GM18508 (cell line): ENCODE data around the gene MPRIP.

Experiments
- ATAC-seq: cut with Tn5 transposase; IDR thresholded peaks from one replicate; pipeline ENCODE4 v1.9.1; 2021; ENCODE audit warnings: moderate number of reproducible peaks; ENCODE audit not compliant: insufficient read depth, unreplicated experiment

The MPRIP gene

DNA sequence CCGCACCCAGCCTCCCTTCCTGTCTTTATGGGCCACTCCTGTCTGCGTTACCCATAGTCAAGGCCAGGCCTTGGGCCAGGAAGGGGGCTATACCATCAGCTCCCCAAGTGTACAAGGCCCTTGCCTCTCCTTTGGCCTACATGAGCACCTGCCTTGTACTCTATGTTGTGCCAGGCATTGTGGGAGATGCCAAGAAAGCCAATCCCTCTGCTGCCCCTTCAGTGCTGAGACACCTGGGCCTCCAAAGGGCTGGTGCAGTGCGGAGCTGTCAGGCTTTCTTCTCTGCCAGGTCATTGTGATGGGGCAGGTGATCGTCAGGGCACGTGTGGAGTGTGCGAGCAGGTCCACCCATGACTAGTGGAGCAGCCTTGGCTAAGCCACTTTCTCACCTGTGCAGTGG lies 59.9 kb downstream of the MPRIP start:
- ATAC-seq = no peak

- no peak for ATAC-seq
Measured at GRCh38 chr17:17103160-17103559, 60.9 kb downstream of the MPRIP start.

GRCh38 chr17:17104036-17104435 lies 61.8 kb downstream of the MPRIP start:
- ATAC-seq = no peak

GRCh38 chr17:17104494-17104893 lies 62.2 kb downstream of the MPRIP start:
- ATAC-seq = no peak

DNA sequence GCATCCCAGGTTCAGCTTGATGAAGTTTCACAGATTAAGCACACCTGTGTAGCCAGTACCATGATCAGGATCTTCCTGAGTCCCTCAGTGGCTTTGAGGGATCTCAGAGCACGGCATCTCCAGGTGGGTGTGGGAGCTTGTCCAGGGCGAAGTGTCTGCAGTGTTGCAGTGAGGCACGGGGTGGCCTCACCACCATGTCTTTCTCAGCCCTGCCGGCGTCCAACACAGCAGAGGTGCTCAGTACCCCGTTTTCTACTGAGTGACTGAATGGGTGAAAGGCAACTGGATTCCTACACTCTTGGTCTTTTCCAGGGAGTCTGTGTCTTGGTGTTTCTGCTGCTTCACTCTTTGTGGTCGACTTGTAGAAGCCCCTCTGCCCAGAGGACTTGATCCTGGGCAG lies 63.7 kb downstream of the MPRIP start:
- ATAC-seq = no peak

DNA sequence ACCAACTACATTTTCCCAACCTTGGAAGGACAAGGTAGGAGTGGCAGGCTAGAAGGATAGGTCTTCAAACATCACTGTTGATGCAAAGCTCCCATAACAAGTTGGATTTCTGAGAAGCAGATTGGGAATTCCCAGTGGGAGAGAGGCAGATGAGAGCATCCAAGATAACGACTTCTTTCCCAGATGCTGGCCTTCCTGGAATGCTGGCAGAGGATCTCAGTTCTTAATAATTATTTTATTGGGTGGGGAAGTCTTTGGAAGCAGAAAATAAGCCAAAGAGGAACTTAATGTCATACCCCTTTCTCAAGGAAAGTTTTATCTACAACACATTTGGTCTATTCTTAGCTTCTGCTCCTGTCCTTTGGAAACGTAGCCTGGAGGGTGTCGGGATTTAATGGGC lies 64.5 kb downstream of the MPRIP start:
- no peak for ATAC-seq

DNA sequence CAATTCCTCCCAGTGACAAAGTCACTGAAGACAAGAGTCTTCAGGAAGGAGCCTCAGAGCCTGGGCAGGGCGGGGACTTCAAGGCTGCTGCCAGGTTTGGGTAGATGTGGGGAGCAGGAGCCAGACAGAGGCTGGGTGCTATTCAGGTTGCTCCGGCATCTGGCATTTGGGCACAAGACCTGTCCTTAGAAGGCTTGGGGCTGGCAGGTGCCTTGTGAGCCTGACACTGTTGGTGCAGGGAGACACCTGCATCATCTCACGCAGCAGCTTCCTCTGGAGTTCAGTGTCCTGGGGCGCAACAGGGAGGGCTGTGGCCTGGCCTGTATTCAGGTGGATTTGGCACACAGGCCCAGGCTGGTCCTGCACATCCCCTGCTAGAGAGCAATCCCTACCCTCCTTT lies 65.0 kb downstream of the MPRIP start:
- no peak for ATAC-seq

DNA sequence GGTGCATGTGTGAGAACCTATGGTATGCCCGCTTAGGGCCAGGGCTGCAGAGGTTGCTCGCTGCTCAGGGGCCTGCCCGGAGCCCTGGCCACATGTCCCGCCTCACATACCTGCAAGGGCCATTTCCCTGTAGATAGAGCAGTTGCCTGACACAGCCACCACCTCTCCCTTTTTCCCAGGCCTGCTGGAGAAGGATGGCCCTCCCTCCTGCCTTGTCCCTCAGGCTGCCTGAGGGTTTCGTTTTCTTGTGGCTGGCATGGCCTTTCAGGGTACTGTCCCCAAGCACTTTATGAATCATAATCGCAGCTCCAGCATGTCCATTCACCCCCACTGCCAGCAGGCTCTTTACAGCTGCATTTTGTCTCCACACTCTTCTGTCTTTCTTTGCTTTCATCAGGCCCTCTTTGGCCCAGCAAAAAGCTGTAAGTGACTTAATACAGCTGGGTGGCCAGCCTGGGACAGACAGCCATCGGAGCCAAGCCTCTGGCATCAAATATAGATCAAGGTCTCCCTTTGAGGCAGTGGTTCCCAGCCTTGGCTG lies 65.7 kb downstream of the MPRIP start:
- ATAC-seq = no peak

GRCh38 chr17:17108451-17109049 lies 66.3 kb downstream of the MPRIP start:
- no peak for ATAC-seq

GRCh38 chr17:17109256-17109655 lies 67.0 kb downstream of the MPRIP start:
- no peak for ATAC-seq

DNA sequence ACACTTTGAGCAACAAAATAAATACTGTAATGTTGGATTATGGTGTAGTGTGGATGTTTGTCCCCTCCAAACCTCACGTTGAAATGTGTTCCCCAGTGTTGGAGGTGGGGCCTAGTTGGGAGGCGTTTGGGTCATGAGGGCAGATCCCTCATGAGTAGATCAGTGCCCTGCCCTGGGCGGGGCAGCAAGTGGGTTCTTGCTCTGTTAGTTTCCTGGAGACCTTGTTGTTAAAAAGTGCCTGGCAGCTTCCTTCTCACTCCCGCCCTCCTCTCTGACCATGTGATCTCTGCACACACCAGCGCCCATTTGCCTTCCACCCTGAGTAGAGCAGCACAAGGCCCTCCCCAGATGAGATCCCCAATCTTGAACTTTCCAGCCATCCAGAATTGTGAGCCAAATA lies 67.7 kb downstream of the MPRIP start:
- no peak for ATAC-seq

DNA sequence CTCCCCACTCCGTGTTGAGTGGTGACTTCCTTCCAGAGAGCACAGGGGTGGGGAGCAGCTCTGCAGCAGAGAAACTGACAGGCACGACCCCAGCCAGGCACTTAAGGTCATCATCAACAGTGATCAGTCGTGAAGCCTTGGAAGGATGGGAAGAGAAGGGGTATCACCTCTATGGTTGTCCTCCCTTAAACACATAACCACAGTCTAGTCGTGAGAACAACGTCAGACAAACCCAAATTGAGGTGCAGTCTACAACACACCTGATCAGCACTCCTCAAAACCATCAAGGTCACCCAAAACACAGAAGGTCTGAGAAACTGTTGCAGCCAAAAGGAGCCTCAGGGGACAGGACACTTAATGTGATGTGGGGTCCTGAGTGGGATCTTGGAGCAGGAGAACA lies 68.3 kb downstream of the MPRIP start:
- ATAC-seq = no peak

- no peak for ATAC-seq
Measured at GRCh38 chr17:17111401-17112393, 69.4 kb downstream of the MPRIP start.

GRCh38 chr17:17112628-17113200 lies 70.5 kb downstream of the MPRIP start:
- ATAC-seq = no peak

DNA sequence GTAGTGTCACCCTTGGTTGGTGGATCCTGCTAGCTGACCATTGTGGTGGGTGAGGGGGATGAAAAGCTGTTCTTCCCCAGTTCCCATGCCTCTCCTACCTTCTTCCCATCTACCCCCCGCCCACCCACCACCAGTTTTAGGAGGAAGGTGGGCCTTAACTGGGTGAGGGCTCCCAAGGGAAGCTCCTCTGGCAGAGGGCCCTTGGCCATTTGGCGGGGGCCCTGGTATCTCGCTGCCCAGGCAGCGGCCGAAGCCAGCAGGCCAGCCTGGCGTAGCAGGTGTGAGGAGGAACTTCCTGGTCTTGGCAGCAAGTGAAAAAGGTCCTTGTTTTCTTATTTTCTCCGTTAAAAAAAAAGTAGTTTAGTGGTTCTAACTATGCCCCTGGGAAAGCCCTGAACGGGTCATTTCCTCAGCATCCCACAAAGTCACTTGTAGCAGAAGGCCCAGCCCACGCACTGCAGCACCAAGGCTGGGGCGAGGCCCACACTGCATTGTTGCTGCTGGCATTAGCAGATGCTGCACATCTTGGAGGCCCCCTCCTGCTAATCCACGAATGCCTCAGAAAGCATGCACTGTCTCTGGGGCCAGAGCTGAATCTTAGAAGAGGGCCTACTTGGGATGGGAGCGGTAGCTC lies 72.5 kb downstream of the MPRIP start:
- ATAC-seq = no peak

- ATAC-seq = no peak
Measured at GRCh38 chr17:17115620-17116019, 73.4 kb downstream of the MPRIP start.

DNA sequence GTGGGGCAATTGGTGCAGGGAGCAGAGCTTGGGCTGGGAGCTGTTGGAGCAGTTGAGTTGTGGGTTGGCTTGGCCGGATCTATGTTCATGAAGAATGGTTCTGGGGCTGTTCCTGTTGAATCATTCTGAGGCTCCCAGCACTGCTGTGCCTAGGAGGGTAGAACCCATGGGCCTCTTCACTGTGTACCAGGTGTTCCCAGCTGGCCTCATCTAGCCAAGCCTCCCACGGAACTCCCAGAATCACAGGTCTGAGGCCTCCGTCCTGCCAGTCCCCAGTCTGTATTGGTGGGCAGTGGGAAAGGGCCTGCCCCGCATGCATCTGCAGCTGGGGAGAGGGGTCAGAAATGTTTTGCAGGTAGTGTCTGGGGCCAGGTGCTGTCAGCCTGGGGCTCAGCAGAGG lies 74.1 kb downstream of the MPRIP start:
- ATAC-seq = no peak

GRCh38 chr17:17117923-17118322 lies 75.7 kb downstream of the MPRIP start:
- ATAC-seq = no peak

GRCh38 chr17:17118399-17118798 lies 76.1 kb downstream of the MPRIP start:
- no peak for ATAC-seq

DNA sequence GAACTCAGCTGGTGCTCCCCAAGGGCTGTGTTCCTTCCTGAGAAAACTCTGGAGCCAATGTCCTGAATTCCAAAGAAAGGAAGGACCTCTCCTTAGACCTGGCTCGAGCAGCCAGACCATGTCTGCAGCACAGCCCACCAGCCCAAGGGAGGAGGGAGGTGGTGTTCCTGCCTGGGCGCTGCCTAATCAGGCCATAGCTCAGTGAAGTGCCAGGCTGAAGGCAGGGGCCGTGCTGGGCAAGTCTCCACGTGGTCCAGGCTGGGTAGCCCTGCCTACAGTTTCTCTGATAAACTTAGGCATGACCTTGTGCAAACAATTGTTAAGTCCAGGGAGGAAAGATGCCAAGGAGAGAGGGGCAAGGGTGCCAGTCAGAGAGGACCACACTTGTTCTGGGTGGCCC lies 76.8 kb downstream of the MPRIP start:
- no peak for ATAC-seq

- ATAC-seq = no peak
Measured at GRCh38 chr17:17119533-17119932, 77.3 kb downstream of the MPRIP start.
